HG03139 (cell line): Measurements from ENCODE around the gene HOXD8.

Experiments
- ATAC-seq: cut with Tn5 transposase; IDR thresholded peaks from one replicate; pipeline ENCODE4 v1.9.1; 2021; ENCODE audit not compliant: unreplicated experiment

Gene HOXD8

GRCh38 chr2:176145085-176145969, 15.8 kb downstream of the HOXD8 start:
- no peak for ATAC-seq

GRCh38 chr2:176146101-176146500, 16.6 kb downstream of the HOXD8 start:
- no peak for ATAC-seq

DNA sequence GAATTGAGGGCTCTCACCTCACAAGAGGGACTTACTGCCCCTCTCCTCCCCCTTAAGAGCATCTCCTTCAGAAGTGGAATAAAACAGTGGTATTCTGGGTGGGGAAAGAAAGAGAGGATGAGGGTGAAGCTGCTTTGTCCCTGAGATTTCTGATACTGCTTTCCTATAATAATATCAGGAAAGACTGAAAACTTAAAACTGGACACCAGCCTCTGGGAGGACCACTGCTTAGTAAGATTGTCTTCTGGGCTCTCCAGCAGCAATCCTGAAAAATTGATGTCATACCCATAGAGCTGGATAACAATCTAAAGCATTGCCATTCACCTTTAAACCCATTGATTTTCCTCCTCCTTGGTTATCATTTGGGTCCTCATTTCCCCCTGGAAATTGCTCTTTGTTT, 17.1 kb downstream of the HOXD8 start:
- ATAC-seq: no peak

- ATAC-seq: no peak
These were observed 17.8 kb downstream of the HOXD8 start for GRCh38 chr2:176147210-176147799.

DNA sequence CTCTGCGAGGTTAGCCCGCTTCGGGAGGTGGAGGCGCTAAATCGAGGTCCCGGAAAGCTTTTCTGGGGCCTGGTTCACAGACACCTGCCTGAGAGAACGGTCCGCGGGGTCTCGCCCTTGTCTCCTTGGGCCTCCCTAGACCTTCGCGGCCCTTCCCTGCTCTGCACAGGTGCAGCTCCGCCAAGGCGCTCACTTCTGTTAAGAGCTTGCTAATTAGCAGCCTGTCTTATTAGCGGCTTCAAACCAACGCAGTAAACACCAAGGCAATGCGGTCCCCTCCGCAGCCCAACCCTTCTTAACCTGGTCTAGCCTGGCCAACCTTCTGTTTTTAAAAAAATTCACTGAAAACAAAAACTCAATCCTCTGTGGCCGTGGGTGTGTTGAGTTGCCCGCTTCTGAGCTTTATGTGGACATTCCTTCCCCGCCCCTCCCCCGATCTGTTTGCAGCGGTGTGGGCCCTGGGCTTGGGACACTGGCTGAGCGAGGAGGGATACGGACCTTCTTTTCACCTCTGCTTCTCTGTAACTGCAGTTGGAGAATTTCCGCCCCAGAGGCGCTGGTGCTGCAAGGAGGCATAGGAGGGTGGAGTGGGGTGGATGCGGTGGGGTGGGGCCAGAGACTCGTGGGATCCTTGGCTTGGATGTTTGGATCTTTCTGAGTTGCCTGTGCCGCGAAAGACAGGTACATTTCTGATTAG, 18.4 kb downstream of the HOXD8 start:
- no peak for ATAC-seq

GRCh38 chr2:176148751-176149421, 19.4 kb downstream of the HOXD8 start:
- no peak for ATAC-seq

DNA sequence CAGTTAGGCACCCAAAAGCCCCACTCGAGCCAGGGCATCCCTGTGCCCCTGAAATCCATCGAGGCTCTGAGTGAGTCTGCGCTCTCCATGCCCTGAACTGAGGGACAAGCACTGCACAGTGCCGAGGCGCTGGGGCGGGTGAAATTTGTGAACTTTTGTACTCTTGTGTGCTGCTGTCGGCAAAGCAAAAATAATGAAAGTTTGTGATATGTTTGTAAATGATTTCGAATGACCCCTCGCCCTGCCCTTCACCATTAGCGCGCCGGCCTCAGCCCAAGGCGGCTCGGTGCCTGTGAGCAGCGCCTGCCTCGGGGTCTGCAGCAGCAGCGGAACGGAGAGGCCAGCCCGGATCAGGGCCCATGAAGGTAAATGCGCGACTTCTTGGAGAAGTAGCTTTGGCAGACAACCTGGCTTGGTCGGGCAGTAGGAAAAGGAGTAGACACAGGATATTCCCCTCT, 20.0 kb downstream of the HOXD8 start:
- no peak for ATAC-seq

- ATAC-seq: no peak
These were observed 20.6 kb downstream of the HOXD8 start for GRCh38 chr2:176149939-176150583.

- no peak for ATAC-seq
These were observed 21.3 kb downstream of the HOXD8 start for GRCh38 chr2:176150584-176151441.

DNA sequence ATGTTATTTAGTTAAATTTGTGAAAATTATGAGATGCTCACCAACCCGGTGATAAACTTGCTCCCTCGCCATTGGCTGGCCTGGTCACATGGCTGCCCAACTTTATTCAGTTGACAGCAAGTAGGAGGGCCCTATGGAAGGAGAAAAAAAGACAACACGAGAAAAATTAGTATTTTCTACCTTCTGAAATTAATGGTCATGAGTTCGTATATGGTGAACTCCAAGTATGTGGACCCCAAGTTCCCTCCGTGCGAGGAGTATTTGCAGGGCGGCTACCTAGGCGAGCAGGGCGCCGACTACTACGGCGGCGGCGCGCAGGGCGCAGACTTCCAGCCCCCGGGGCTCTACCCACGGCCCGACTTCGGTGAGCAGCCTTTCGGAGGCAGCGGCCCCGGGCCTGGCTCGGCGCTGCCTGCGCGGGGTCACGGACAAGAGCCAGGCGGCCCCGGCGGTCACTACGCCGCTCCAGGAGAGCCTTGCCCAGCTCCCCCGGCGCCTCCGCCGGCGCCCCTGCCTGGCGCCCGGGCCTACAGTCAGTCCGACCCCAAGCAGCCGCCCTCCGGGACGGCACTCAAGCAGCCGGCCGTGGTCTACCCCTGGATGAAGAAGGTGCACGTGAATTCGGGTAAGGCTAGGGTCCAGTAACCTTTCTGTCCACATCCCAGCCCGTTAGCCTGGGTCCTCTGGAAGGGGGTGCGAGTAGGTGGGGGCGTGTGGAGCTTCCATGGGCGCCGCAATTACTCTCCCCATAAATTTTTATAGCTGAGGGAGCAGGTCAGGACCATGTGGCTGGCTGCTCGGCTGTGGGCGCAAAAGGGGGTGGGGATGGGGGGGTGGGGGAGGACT, 22.2 kb downstream of the HOXD8 start, which contains the start of gene HOXD4:
TSS of gene HOXD4 (plus strand) at position 109 of the 846 bp plus-strand sequence. CDS start at position 193, 84 bp downstream.
- ATAC-seq: no peak

DNA sequence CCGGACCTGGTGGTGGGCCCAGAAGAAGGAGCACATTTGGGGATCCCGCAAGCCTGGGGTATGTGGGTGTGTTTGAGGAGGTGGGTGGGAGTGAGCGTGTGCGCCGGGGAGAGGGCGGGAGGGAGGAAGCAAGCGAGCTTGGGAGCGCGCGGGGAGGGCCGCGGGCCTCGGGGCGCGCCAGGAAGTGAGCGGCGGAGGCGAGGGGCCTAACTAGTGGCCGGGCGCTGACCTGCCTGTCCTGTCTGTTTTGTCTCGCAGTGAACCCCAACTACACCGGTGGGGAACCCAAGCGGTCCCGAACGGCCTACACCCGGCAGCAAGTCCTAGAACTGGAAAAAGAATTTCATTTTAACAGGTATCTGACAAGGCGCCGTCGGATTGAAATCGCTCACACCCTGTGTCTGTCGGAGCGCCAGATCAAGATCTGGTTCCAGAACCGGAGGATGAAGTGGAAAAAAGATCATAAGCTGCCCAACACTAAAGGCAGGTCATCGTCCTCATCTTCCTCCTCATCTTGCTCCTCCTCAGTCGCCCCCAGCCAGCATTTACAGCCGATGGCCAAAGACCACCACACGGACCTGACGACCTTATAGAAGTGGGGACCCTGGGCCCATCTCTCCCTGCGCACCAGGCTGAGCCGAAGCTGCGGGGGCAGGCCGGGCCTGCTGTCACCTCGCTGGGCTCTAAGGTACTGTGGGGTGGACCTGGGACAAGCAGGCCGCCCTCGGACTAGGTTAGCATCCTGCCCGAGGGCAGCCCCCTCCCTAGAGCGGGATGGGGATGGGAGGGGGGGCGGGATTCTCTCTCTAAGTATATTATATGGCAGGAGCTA, 23.1 kb downstream of the HOXD8 start:
- no peak for ATAC-seq

- no peak for ATAC-seq
These were observed 25.2 kb downstream of the HOXD8 start for GRCh38 chr2:176154576-176155252.

GRCh38 chr2:176155356-176156044, 26.0 kb downstream of the HOXD8 start:
- ATAC-seq: no peak

DNA sequence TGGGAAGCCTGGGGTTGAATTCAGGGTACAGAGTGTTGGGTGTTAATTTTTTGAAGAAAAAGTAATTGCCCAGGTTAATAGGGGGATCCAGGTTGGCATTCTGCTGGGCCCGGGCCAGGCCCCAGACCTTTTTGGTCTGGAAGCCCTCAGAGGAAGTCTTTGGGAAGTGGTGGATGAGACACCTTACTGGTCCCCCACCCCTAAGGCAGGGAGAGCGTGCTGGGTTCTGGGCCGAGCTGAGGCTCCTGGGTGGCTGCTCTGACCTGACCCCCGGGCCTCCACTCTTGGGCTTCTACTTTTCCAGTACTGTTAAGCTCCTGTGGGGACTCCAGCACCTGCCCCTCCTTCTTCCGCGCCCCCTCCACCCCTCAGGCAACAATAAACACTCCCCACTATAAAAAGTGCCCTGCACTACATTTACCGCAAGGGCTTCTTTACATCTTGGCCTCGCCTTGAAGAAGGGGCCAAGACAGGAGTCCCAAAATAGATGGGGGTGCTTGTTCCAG, 26.8 kb downstream of the HOXD8 start:
- ATAC-seq: no peak

GRCh38 chr2:176156807-176157498, 27.4 kb downstream of the HOXD8 start, which contains the start of gene HOXD3:
HOXD3 (plus strand) TSS chr2:176157307; CDS start chr2:176169115, 11,808 bp downstream.
- no peak for ATAC-seq
